ENCODE measurements around the gene CLBA1. TPM values are rescaled to one million over a fixed set of nuclear protein-coding genes. Genes with fewer than 3 reads are reported as not detected.

Gene CLBA1
- total RNA-seq, 3 donors from 2014 or later = 6.0 to 8.4 (median 6.9) TPM

- intact Hi-C loops (cut with DNase I, micrococcal nuclease) = no loop called here
- Histone ChIP-seq H3K9me3 (no peaks in the 10 kb centered on the region), H3K36me3 (ENCODE audit: low read depth) (peaks cover 4% of the 10 kb centered on the region), H3K4me3 (peak overlapping the region; percentile 20), H3K4me1 (ENCODE audit: low read depth) (peaks cover 21% of the 10 kb centered on the region)
- peak; percentile 78 to 79 (median 78) for DNase-seq
- no peak for TF ChIP-seq CTCF (IDR thresholded peaks at IDR 0.05)
- peak; percentile 25 for ATAC-seq
These were observed 36.2 kb downstream of the CLBA1 start for GRCh38 chr14:105021656-105022275.

- TF ChIP-seq CTCF (IDR thresholded peaks at IDR 0.05) = no peak
- Histone ChIP-seq H3K4me3 (no peak overlapping the region), H3K36me3 (ENCODE audit: low read depth) (peaks cover 4% of the 10 kb centered on the region), H3K4me1 (ENCODE audit: low read depth) (peaks cover 21% of the 10 kb centered on the region), H3K9me3 (no peaks in the 10 kb centered on the region)
- intact Hi-C loops (cut with DNase I, micrococcal nuclease) = no loop called here
- ATAC-seq (no peak), DNase-seq (no peak)
These were observed 36.7 kb downstream of the CLBA1 start for GRCh38 chr14:105022276-105022670.

- no peak for ATAC-seq
- intact Hi-C loops (cut with DNase I, micrococcal nuclease) = no loop called here
These were observed 37.6 kb downstream of the CLBA1 start for GRCh38 chr14:105023144-105023543.

GRCh38 chr14:105023791-105024480 is 38.3 kb downstream of the CLBA1 start:
- peaks cover 19% of the 10 kb centered on the region for H3K4me1 ChIP-seq (ENCODE audit: low read depth)
- no peak overlapping the region for H3K4me3 ChIP-seq
- DNase-seq = no peak
- no peaks in the 10 kb centered on the region for H3K9me3 ChIP-seq
- TF ChIP-seq CTCF (IDR thresholded peaks at IDR 0.05) = no peak
- intact Hi-C loops (cut with DNase I, micrococcal nuclease) = no loop called here
- ATAC-seq = no peak
- peaks cover 4% of the 10 kb centered on the region for H3K36me3 ChIP-seq (ENCODE audit: low read depth)

More at GRCh38 chr14:105023144-105023543, 37.6 kb downstream of the CLBA1 start:
- Histone ChIP-seq H3K4me1 (ENCODE audit: low read depth) (peaks cover 21% of the 10 kb centered on the region), H3K9me3 (no peaks in the 10 kb centered on the region), H3K4me3 (no peak overlapping the region), H3K36me3 (ENCODE audit: low read depth) (peaks cover 4% of the 10 kb centered on the region)
- TF ChIP-seq CTCF (IDR thresholded peaks at IDR 0.05) = no peak
- no peak for DNase-seq

GRCh38 chr14:105025429-105025828 is 39.8 kb downstream of the CLBA1 start:
- no peak overlapping the region for H3K4me3 ChIP-seq
- TF ChIP-seq CTCF (IDR thresholded peaks at IDR 0.05) = no peak
- no peaks in the 10 kb centered on the region for H3K9me3 ChIP-seq
- DNase-seq = no peak
- peaks cover 4% of the 10 kb centered on the region for H3K36me3 ChIP-seq (ENCODE audit: low read depth)
- intact Hi-C loops (cut with DNase I, micrococcal nuclease) = no loop called here
- no peak for ATAC-seq
- H3K4me1 ChIP-seq (ENCODE audit: low read depth) = peaks cover 5% of the 10 kb centered on the region

Data from mucosa of descending colon (tissue), 3 donors.